CD14-positive monocyte (primary cell): Measurements from ENCODE around the gene TMEM82. TPM values are rescaled to one million over a fixed set of nuclear protein-coding genes. Genes with fewer than 3 reads are reported as not detected.

Experiments used
- DNase-seq, 3 donors: peaks; one replicate each; pipeline ENCODE4 v3.0.0-alpha.2; 2011 to 2022
- H2AFZ ChIP-seq: 2 replicates; pipeline ENCODE4 v1.6.0; 2012; ENCODE audit warnings: mild to moderate bottlenecking, low read depth, low read length, inconsistent platforms; ENCODE audit not compliant: insufficient read depth, poor library complexity, severe bottlenecking
- H3K27ac ChIP-seq, 2 donors: 1 replicate in 1 of 2; 2 replicates in 1 of 2; pipeline ENCODE4 v1.5.1; 2012 to 2013; ENCODE audit warnings: low read length in 2 of 2, control low read depth in 1 of 2, inconsistent platforms in 1 of 2, low read depth in 1 of 2, mild to moderate bottlenecking in 1 of 2
- H3K27me3 ChIP-seq, 2 donors: one replicate each; pipeline versions ENCODE4 v1.6.0 to v1.6.1; 2011 to 2013; ENCODE audit warnings: low read length in 2 of 2; ENCODE audit not compliant: control insufficient read depth in 2 of 2, insufficient read depth in 2 of 2
- H3K36me3 ChIP-seq, 2 donors: replicated peaks in 1 of 2; 1 replicate in 1 of 2; 2 replicates in 1 of 2; pipeline versions ENCODE4 v1.5.1 to v1.6.1; 2012 to 2013; ENCODE audit warnings: low read length in 2 of 2, control low read depth in 1 of 2, inconsistent platforms in 1 of 2, mild to moderate bottlenecking in 1 of 2; ENCODE audit not compliant: insufficient read depth in 2 of 2, control insufficient read depth in 1 of 2
- H3K4me1 ChIP-seq, 2 donors: 1 replicate in 1 of 2; 2 replicates in 1 of 2; pipeline versions ENCODE4 v1.5.1 to v1.6.1; 2012 to 2013; ENCODE audit warnings: low read length in 2 of 2, control low read depth in 1 of 2, inconsistent platforms in 1 of 2, mild to moderate bottlenecking in 1 of 2, moderate library complexity in 1 of 2; ENCODE audit not compliant: insufficient read depth in 2 of 2, control insufficient read depth in 1 of 2
- H3K4me2 ChIP-seq: replicated peaks from 2 replicates; pipeline ENCODE3; 2012; ENCODE audit warnings: low read length, moderate library complexity, mild to moderate bottlenecking; ENCODE audit not compliant: poor library complexity, severe bottlenecking; ENCODE audit errors: extremely low read depth
- H3K4me3 ChIP-seq, 3 experiments: fragments of 200-600 bp in 1 of 3; sonication (generic) in 1 of 3; replicated peaks in 1 of 3; 1 replicate in 2 of 3; 2 replicates in 1 of 3; pipeline ENCODE4 v1.5.1; 2011 to 2013; ENCODE audit warnings: low read length in 3 of 3, mild to moderate bottlenecking in 3 of 3, control low read depth in 2 of 3, low read depth in 2 of 3, inconsistent platforms in 1 of 3, moderate library complexity in 1 of 3
- H3K79me2 ChIP-seq: 2 replicates; pipeline ENCODE4 v1.6.0; 2012; ENCODE audit warnings: mild to moderate bottlenecking, control low read depth, inconsistent platforms, low read length, moderate library complexity; ENCODE audit not compliant: insufficient read depth
- H3K9ac ChIP-seq: 2 replicates; pipeline ENCODE4 v1.6.0; 2017; ENCODE audit warnings: low read length, mild to moderate bottlenecking; ENCODE audit not compliant: insufficient read depth, poor library complexity, severe bottlenecking
- H3K9me3 ChIP-seq, 2 donors: replicated peaks in 1 of 2; 1 replicate in 1 of 2; 2 replicates in 1 of 2; pipeline versions ENCODE4 v1.5.1 to v1.6.1; 2012 to 2013; ENCODE audit warnings: low read length in 2 of 2, control low read depth in 1 of 2; ENCODE audit not compliant: control insufficient read depth in 1 of 2, insufficient read depth in 1 of 2
- H4K20me1 ChIP-seq: 2 replicates; pipeline ENCODE4 v1.6.0; 2012; ENCODE audit warnings: mild to moderate bottlenecking, low read length, control low read depth, moderate library complexity; ENCODE audit not compliant: insufficient read depth
- H3K27ac Mint-ChIP-seq, 7 donors: one replicate each; pipeline ENCODE4 v1.8.0; 2020; ENCODE audit warnings: mild to moderate bottlenecking in 7 of 7, mixed read lengths in 7 of 7, moderate library complexity in 6 of 7, inconsistent platforms in 2 of 7
- H3K27me3 Mint-ChIP-seq, 3 donors: one replicate each; pipeline ENCODE4 v1.8.0; 2021 to 2022; ENCODE audit warnings: low read depth in 3 of 3, mild to moderate bottlenecking in 3 of 3, mixed read lengths in 3 of 3, moderate library complexity in 3 of 3, inconsistent platforms in 1 of 3
- H3K36me3 Mint-ChIP-seq, 2 donors: one replicate each; pipeline ENCODE4 v1.8.0; 2020; ENCODE audit warnings: mixed read lengths in 2 of 2, inconsistent platforms in 1 of 2, mild to moderate bottlenecking in 1 of 2
- H3K4me1 Mint-ChIP-seq: one replicate; pipeline ENCODE4 v1.8.0; 2020; ENCODE audit warnings: mild to moderate bottlenecking, mixed read lengths
- H3K4me3 Mint-ChIP-seq, 2 donors: one replicate each; pipeline ENCODE4 v1.8.0; 2020; ENCODE audit warnings: mild to moderate bottlenecking in 2 of 2, mixed read lengths in 2 of 2, moderate library complexity in 1 of 2
- H3K9me3 Mint-ChIP-seq, 7 donors: one replicate each; pipeline ENCODE4 v1.8.0; 2020 to 2022; ENCODE audit warnings: mixed read lengths in 7 of 7, mild to moderate bottlenecking in 6 of 7, moderate library complexity in 6 of 7, inconsistent platforms in 2 of 7
- WGBS: methylation state at CpG from one replicate; pipeline ENCODE4 v1.1.5; 2013; ENCODE audit warnings: missing lambda C conversion rate; ENCODE audit not compliant: insufficient coverage; 5-methylcytosine and 5-hydroxymethylcytosine counted together
- intact Hi-C, 2 donors: fragments of 100-400 bp; cut with micrococcal nuclease; formaldehyde crosslinking; loops; one replicate each; pipeline versions ENCODE4 v1.15.0 to v1.15.1; 2023
- polyA plus RNA-seq, 3 donors: library from polyadenylated mRNA; depleted of rRNA in 1 of 3; unstranded in 2 of 3; stranded (reverse) in 1 of 3; fragments of 300-500 nt in 2 of 3; fragments of >200 nt in 1 of 3; fragmentation: Illumina TruSeq in 2 of 3; gene quantifications; 1 replicate in 2 of 3; 2 replicates in 1 of 3; pipeline ENCODE4 v1.2.3, GENCODE V29; 2012 to 2021
- TF ChIP-seq, protein P1 (sequence below): fragments of 200-600 bp; IDR thresholded peaks from one replicate; pipeline ENCODE4 v1.8.0; 2022; ENCODE audit warnings: antibody characterized with exemption, mild to moderate bottlenecking

The TMEM82 gene
- polyA plus RNA-seq, 3 donors = not detected

DNA sequence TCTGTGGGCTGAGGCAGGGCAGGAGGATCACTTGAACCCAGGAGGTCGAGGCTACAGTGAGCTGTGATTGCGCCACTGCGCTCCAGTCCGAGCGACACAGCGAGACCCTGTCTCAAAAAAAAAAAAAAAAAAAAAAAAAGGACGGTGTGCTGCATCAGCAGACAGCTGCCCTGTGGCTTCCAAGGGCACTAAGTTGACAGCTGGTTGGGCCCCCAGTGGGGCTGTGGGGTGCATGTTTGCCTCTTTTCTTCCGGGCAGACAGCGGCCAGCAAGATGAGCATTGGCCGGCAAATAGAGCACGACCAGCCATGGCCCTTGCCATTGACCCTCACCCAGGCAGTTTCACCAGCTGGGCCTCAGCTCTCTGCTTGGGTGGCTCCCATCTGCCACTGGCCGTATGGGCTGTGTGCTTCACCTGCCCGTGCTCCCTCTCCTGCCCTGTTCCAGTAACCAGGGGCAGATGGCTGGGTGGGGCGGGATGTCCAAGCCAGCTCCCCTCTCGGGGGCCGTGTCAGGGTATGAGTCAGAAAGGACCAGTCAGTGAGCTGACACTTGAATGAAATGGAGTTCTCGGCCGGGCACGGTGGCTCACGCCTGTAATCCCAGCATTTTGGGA lies 18.6 kb upstream of the TMEM82 start:
- H2AFZ ChIP-seq = no peak overlapping the region
- intact Hi-C loops = no loop called here
- no peaks in the 10 kb centered on the region for H3K4me1 ChIP-seq
- WGBS = 96% methylated on average over 13 of the region's 20 CpGs
- Mint-ChIP-seq H3K9me3 (no peaks in the 10 kb centered on the region), H3K4me3 (no peak overlapping the region), H3K36me3 (peaks cover 76 to 100% of the 10 kb centered on the region in 2 donors), H3K4me1 (no peaks in the 10 kb centered on the region), H3K27ac (peak overlapping the region in 3 of 7 donors; percentile 4 to 48 (median 6)), H3K27me3 (peaks cover 0 to 2% (median 0%) of the 10 kb centered on the region in 3 donors)
- H3K9ac ChIP-seq = no peak overlapping the region
- no peak overlapping the region for H3K4me2 ChIP-seq
- DNase-seq = no peak
- peaks cover 33% of the 10 kb centered on the region for H4K20me1 ChIP-seq
- TF ChIP-seq, protein P1, sequence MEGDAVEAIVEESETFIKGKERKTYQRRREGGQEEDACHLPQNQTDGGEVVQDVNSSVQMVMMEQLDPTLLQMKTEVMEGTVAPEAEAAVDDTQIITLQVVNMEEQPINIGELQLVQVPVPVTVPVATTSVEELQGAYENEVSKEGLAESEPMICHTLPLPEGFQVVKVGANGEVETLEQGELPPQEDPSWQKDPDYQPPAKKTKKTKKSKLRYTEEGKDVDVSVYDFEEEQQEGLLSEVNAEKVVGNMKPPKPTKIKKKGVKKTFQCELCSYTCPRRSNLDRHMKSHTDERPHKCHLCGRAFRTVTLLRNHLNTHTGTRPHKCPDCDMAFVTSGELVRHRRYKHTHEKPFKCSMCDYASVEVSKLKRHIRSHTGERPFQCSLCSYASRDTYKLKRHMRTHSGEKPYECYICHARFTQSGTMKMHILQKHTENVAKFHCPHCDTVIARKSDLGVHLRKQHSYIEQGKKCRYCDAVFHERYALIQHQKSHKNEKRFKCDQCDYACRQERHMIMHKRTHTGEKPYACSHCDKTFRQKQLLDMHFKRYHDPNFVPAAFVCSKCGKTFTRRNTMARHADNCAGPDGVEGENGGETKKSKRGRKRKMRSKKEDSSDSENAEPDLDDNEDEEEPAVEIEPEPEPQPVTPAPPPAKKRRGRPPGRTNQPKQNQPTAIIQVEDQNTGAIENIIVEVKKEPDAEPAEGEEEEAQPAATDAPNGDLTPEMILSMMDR = no peak
- H3K79me2 ChIP-seq = no peaks in the 10 kb centered on the region
- peaks cover 90 to 97% of the 10 kb centered on the region in 2 donors for H3K36me3 ChIP-seq
- no peak overlapping the region for H3K4me3 ChIP-seq
- no peak overlapping the region for H3K27ac ChIP-seq
- no peaks in the 10 kb centered on the region for H3K9me3 ChIP-seq
- H3K27me3 ChIP-seq = no peaks in the 10 kb centered on the region

- Histone ChIP-seq H3K4me3 (no peak overlapping the region), H3K4me1 (no peaks in the 10 kb centered on the region), H3K27me3 (no peaks in the 10 kb centered on the region), H3K27ac (peak overlapping the region in 1 of 2 donors; percentile 20), H4K20me1 (peaks cover 29% of the 10 kb centered on the region), H2AFZ (no peak overlapping the region), H3K36me3 (peaks cover 88 to 98% of the 10 kb centered on the region in 2 donors), H3K4me2 (no peak overlapping the region), H3K9me3 (no peaks in the 10 kb centered on the region), H3K9ac (no peak overlapping the region), H3K79me2 (no peaks in the 10 kb centered on the region)
- DNase-seq = no peak
- Mint-ChIP-seq H3K4me3 (no peak overlapping the region), H3K9me3 (no peaks in the 10 kb centered on the region), H3K27me3 (peaks cover 0 to 2% (median 0%) of the 10 kb centered on the region in 3 donors), H3K27ac (peak overlapping the region in 1 of 7 donors; percentile 41), H3K4me1 (no peaks in the 10 kb centered on the region), H3K36me3 (peaks cover 74 to 98% of the 10 kb centered on the region in 2 donors)
- intact Hi-C loops = no loop called here
- 96% methylated on average over 12 of the region's 26 CpGs for WGBS
- TF ChIP-seq, protein P1 = no peak
Measured at GRCh38 chr1:15724949-15725880, 17.1 kb upstream of the TMEM82 start.
